ENCODE results near the gene TTC21A. TPM values are rescaled to one million over a fixed set of nuclear protein-coding genes. Genes with fewer than 3 reads are reported as not detected.

The TTC21A gene
- total RNA-seq, 1 donor from 2014 or later = 6.8 TPM

DNA sequence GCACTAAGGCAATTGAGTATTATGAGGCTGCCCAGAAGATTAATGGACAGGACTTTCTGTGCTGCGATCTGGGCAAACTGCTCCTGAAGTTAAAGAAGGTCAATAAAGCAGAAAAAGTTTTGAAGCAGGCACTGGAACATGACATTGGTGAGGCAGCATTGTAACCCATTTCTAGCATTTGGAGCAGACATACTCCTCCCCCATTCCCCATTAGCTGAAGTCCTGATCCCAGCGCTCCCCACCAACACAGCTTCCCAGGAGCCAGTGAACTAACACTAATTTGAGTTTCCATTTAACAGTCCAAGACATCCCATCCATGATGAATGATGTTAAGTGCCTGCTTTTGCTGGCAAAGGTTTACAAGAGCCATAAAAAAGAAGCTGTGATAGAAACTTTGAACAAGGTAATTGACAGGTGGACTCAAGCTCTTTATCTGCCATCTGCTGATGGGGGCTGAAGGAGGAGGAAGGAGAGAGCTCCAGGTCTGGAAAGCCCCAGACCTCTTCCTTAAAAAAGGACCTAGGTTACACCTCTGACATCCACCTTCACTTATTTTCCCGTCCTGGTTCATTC is 23.3 kb downstream of the TTC21A start:
- TF ChIP-seq, protein P1, sequence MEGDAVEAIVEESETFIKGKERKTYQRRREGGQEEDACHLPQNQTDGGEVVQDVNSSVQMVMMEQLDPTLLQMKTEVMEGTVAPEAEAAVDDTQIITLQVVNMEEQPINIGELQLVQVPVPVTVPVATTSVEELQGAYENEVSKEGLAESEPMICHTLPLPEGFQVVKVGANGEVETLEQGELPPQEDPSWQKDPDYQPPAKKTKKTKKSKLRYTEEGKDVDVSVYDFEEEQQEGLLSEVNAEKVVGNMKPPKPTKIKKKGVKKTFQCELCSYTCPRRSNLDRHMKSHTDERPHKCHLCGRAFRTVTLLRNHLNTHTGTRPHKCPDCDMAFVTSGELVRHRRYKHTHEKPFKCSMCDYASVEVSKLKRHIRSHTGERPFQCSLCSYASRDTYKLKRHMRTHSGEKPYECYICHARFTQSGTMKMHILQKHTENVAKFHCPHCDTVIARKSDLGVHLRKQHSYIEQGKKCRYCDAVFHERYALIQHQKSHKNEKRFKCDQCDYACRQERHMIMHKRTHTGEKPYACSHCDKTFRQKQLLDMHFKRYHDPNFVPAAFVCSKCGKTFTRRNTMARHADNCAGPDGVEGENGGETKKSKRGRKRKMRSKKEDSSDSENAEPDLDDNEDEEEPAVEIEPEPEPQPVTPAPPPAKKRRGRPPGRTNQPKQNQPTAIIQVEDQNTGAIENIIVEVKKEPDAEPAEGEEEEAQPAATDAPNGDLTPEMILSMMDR (conservative IDR thresholded peaks at IDR 0.05) = no peak
- H3K27me3 Mint-ChIP-seq (ENCODE audit: low read depth) = no peaks in the 10 kb centered on the region
- no peak for DNase-seq (ENCODE audit: low read depth, low spot score)
- peaks cover 8% of the 10 kb centered on the region for H3K4me1 Mint-ChIP-seq
- H3K9me3 Mint-ChIP-seq = no peaks in the 10 kb centered on the region
- no peak overlapping the region for H3K27ac Mint-ChIP-seq (ENCODE audit: unreplicated experiment)
- no peaks in the 10 kb centered on the region for H3K36me3 Mint-ChIP-seq (ENCODE audit: low read depth)
- no peak overlapping the region for H3K4me3 Mint-ChIP-seq

DNA sequence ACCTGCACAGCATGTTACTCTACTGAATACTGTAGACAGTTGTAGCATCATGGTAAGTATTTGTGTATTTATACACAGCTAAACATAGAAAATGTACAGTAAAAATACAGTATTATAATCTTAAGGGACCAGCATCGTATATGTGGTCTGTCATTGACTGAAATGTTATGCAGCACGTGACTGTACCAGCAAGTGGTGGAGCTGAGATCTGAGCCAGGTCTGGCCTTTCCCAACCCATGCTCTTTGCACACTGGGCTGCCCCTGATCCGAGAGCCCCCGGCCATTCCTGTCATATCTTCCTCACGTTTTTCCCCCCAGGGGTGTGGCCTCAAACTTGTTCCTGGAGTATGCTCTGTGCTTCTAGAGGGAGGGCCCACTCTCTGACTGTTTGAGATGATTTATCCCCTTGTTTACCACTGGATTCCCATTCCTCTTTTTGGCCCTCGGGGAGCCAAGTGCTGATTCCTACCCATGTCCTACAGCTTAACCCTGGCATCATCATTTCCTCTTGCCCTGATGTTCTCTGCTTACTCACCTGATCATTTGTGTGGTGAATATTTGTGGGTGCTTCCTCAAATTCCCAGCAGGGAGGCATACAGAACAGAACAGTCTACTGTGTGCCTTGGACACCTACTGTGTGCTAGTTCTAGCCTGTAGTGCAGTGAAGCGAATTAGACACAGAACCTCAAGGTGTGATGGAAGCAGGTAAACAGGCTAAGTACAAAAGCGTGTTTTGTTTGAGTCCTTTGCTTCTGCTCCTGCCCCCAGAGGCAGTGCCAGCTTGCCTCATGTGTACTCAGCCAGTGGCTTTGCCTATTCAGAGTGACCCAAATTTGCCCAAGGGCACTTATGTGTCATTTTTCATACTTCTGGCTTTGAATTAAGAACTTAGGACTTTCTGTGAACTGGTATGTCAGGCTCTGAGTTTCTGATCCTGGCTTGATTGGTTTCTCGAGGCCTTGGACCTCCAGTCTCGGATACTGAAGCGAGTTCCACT is 24.9 kb downstream of the TTC21A start:
- no peaks in the 10 kb centered on the region for H3K9me3 Mint-ChIP-seq
- no peak overlapping the region for H3K4me3 Mint-ChIP-seq
- no peaks in the 10 kb centered on the region for H3K36me3 Mint-ChIP-seq (ENCODE audit: low read depth)
- no peak for DNase-seq (ENCODE audit: low read depth, low spot score)
- no peak overlapping the region for H3K27ac Mint-ChIP-seq (ENCODE audit: unreplicated experiment)
- H3K27me3 Mint-ChIP-seq (ENCODE audit: low read depth) = no peaks in the 10 kb centered on the region
- peaks cover 8% of the 10 kb centered on the region for H3K4me1 Mint-ChIP-seq
- TF ChIP-seq, protein P1 (conservative IDR thresholded peaks at IDR 0.05) = no peak

DNA sequence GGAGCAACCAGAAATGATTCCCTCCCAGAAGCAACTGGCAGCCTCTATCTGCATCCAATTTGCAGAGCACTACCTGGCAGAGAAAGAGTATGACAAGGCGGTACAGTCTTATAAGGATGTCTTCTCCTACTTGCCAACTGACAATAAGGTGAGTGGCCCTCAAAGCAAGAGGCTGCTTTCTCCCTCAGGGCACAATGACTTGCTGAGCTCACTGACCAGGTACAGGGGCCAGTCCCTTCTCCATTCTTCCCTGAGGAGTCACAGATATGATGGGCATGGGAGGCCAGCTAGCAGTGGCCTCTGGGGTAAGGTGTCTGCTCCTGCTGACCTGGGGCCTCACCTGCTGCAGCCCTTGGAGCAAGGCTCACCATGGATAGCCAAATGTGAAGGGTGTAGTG is 25.6 kb downstream of the TTC21A start:
- peaks cover 8% of the 10 kb centered on the region for H3K4me1 Mint-ChIP-seq
- no peaks in the 10 kb centered on the region for H3K36me3 Mint-ChIP-seq (ENCODE audit: low read depth)
- no peak overlapping the region for H3K4me3 Mint-ChIP-seq
- no peak for DNase-seq (ENCODE audit: low read depth, low spot score)
- H3K9me3 Mint-ChIP-seq = no peaks in the 10 kb centered on the region
- H3K27me3 Mint-ChIP-seq (ENCODE audit: low read depth) = no peaks in the 10 kb centered on the region
- H3K27ac Mint-ChIP-seq (ENCODE audit: unreplicated experiment) = no peak overlapping the region
- TF ChIP-seq, protein P1 (conservative IDR thresholded peaks at IDR 0.05) = no peak

DNA sequence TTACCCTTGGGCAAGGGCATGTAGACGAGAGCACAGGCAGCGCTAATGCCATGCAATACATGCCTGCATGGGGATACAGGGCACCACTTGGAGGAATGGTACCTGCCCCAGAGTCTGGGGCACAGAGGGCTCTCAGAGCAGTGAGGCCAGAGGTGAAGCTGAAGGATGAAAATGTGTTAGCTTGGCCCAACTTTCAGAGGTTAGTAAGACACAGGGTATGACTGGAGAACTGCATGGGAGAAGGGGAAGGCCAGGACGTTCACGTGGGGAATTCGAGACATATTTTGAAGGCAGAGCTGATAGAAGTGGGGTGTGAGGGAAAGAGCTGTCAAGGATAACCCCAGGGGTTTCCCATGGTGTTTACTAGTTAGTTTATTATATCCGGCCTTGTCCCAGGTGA is 26.3 kb downstream of the TTC21A start:
- no peak for DNase-seq (ENCODE audit: low read depth, low spot score)
- TF ChIP-seq, protein P1 (conservative IDR thresholded peaks at IDR 0.05) = no peak
- no peak overlapping the region for H3K4me3 Mint-ChIP-seq
- H3K27me3 Mint-ChIP-seq (ENCODE audit: low read depth) = no peaks in the 10 kb centered on the region
- no peak overlapping the region for H3K27ac Mint-ChIP-seq (ENCODE audit: unreplicated experiment)
- H3K9me3 Mint-ChIP-seq = no peaks in the 10 kb centered on the region
- peaks cover 8% of the 10 kb centered on the region for H3K4me1 Mint-ChIP-seq
- H3K36me3 Mint-ChIP-seq (ENCODE audit: low read depth) = no peaks in the 10 kb centered on the region

DNA sequence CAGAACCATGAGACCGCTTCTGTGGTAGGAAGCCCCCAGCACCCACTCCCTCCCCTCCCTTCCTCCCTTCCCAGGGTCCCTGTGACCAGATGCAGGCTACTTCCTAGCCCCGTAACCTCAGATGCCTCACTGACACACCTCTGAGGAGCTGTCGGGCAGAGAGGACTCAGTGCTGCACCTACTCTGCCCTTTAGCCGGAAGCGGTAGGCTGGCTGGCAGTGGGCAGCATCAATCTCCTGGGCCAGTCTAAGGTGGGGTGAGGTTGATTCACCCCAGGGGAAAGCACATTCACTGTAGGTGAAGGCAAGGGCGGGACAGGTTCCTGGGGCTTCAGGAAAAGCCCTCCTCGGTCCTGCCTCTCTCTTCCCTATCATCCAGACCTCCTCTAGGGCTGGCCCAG is 26.8 kb downstream of the TTC21A start:
- no peaks in the 10 kb centered on the region for H3K27me3 Mint-ChIP-seq (ENCODE audit: low read depth)
- DNase-seq (ENCODE audit: low read depth, low spot score) = no peak
- no peak overlapping the region for H3K4me3 Mint-ChIP-seq
- H3K4me1 Mint-ChIP-seq = peaks cover 8% of the 10 kb centered on the region
- H3K9me3 Mint-ChIP-seq = no peaks in the 10 kb centered on the region
- H3K27ac Mint-ChIP-seq (ENCODE audit: unreplicated experiment) = no peak overlapping the region
- no peaks in the 10 kb centered on the region for H3K36me3 Mint-ChIP-seq (ENCODE audit: low read depth)
- TF ChIP-seq, protein P1 (conservative IDR thresholded peaks at IDR 0.05) = no peak
